K562 treated with DMSO at 1 percent for 24 hours (cell line): ENCODE measurements around the gene ZNF557. TPM values are rescaled to one million over a fixed set of nuclear protein-coding genes. Genes with fewer than 3 reads are reported as not detected.

Source experiments
- total RNA-seq: library from RNA; unstranded; fragments of 300-600 nt; gene quantifications from 2 replicates; pipeline ENCODE4 v1.2.3, GENCODE V29; 2022; ENCODE audit warnings: low read depth; ENCODE audit not compliant: insufficient read depth

The ZNF557 gene
- 2.6 and 2.7 TPM in 2 replicates for total RNA-seq

GRCh38 chr19:7069042-7069903 is at the start of gene ZNF557:
Gene ZNF557 (plus strand): TSS chr19:7069703. CDS start chr19:7075075, 5,372 bp downstream.

GRCh38 chr19:7021331-7021730 is 48.2 kb upstream of the ZNF557 start, which contains the start of gene MBD3L2B:
Gene MBD3L2B (minus strand): TSS chr19:7021431. CDS start chr19:7021397, 34 bp downstream.

GRCh38 chr19:7030278-7030677 is 39.2 kb upstream of the ZNF557 start, which contains the start of gene MBD3L5:
Gene MBD3L5 (plus strand): TSS chr19:7030578. CDS start chr19:7030612, 34 bp downstream.

GRCh38 chr19:7040079-7040478 is 29.4 kb upstream of the ZNF557 start, which contains the start of gene MBD3L4:
Gene MBD3L4 (minus strand): TSS chr19:7040179. CDS start chr19:7040144, 35 bp downstream.

GRCh38 chr19:7049021-7049420 is 20.5 kb upstream of the ZNF557 start, which contains the start of gene MBD3L2:
Gene MBD3L2 (plus strand): TSS chr19:7049321. CDS start chr19:7049374, 53 bp downstream.

GRCh38 chr19:7058576-7058975 is 10.9 kb upstream of the ZNF557 start, which contains the start of gene MBD3L3:
Gene MBD3L3 (minus strand): TSS chr19:7058676. CDS start chr19:7058605, 71 bp downstream.

Other genes starting within 250 kb of the ZNF557 start
- gene ADGRE1, start 182.1 kb upstream of the ZNF557 start, total RNA-seq = 3.1 and 5.0 TPM in 2 replicates
- not detected in 2 replicates for gene MBD3L2B, start 48.3 kb upstream of the ZNF557 start, total RNA-seq
- gene MBD3L5, start 39.1 kb upstream of the ZNF557 start, total RNA-seq = not detected in 2 replicates
- gene MBD3L4, start 29.5 kb upstream of the ZNF557 start, total RNA-seq = not detected in 2 replicates
- gene MBD3L2, start 20.4 kb upstream of the ZNF557 start, total RNA-seq = 0.67 and 1.3 TPM in 2 replicates
- not detected in 2 replicates for gene MBD3L3, start 11.0 kb upstream of the ZNF557 start, total RNA-seq
- 1.2 and 2.0 TPM in 2 replicates for gene INSR, start 224.7 kb downstream of the ZNF557 start, total RNA-seq